HG02588 (cell line): ENCODE results near the gene SYT1.

Source experiments
- ATAC-seq: cut with Tn5 transposase; IDR thresholded peaks from one replicate; pipeline ENCODE4 v1.9.1; 2021; ENCODE audit warnings: mild to moderate bottlenecking, moderate library complexity; ENCODE audit not compliant: unreplicated experiment

Gene SYT1

DNA sequence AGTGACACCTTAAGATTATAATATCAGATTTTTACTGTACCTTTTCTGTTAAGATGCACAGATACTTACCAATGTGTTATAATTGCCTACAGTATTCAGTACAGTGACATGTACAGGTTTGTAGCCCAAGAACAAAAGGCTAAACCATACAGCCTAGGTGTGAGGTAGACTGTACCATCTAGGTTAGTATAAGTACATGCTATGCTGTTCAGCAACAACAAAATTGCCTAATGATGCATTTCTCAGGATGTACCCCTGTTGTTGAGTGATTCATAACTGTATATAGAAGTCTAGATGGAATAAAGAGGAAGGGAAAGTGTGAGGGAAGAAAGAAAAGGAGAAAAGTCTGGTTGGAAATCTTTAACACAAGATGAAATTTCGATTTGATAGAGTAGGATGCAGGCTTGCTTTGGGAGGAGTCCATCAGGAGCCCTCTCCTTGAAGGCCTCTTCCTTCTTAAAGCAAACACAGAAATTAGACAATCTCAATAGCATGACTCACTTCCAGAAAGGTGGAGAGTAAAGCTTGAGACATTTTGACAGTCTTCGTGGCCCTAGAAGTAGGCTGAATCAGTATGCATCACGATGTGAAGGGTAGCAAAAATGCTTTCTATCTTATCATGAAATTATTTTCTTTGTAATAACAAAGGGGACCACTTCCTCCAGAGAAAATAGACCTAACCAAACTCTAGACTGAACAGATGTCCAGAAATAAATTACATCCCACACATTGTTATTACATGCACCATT is 191.5 kb downstream of the SYT1 start:
- ATAC-seq: no peak

DNA sequence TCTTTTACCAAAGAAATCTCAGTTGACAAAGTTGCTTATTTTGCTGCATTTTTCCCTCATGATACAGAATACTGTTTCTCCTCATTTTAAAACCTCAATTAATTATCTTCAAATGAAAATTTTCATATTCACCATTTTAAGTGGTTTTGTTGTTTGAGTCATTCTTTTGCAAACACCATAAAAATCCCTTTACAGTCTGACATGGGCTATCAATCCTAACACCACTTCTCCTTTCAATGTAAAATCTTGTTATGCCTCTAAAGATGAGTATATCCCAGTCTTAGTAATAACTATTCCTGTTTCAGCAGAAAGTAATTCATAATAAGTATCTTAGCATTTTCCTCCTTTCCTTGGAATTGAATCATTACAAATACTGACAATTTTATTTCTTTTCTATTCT is 192.2 kb downstream of the SYT1 start:
- ATAC-seq: peak; percentile 36

DNA sequence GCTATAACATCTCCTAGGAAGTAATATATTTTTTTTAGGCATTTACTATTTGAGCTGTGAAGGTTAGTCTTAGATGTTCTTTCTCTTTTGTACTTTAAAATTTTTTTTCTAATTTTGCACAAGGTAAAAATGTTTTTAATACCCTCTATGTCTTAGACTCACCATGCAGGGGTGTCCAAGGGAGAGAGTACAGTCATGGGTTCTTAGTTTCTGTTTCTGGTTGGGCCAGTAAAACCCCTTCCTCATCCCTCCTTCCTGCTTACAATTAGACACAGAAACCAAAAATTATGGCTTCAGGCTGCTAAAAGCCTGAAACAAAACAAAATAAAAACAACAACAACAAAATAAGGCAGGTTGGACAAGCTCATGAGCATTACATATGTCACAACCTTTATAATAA is 193.0 kb downstream of the SYT1 start:
- ATAC-seq: no peak

DNA sequence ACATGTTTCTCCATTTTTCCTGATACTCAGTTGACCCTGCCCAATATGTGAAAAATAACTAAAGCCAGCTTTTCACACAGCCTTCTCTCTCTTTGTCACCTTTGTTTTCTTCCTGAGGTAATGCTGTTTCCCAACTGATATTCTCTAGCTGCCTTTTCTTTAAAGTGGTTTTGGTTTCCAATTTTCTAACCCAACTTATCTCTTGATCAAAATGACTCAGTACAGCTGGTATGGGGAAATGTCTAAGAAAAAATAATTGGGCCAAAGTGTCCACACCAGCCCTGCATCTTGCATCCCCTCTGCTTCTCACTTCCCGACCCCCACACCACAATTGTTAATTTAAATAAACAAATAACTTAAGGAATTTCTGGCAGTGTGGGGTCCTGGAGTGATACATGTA is 193.8 kb downstream of the SYT1 start:
- ATAC-seq: peak; percentile 44

DNA sequence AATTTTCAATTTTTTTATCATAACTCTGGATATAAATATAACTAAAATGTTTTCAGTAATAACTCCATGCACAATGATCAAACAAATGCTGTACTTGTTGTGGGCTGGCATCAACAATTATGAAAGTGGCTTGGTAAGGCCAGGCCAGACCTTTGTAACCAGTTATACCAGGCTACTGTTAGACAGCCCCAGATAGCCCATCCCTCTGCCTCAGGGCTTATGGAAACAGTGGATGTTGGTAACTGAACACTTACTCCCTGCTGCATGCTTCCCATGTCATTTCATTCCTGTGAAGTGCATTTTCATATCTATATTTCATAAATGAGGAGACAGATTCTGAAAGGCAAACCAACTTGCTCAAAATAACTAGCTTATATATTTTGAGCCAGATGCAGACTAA is 195.0 kb downstream of the SYT1 start:
- ATAC-seq: no peak

DNA sequence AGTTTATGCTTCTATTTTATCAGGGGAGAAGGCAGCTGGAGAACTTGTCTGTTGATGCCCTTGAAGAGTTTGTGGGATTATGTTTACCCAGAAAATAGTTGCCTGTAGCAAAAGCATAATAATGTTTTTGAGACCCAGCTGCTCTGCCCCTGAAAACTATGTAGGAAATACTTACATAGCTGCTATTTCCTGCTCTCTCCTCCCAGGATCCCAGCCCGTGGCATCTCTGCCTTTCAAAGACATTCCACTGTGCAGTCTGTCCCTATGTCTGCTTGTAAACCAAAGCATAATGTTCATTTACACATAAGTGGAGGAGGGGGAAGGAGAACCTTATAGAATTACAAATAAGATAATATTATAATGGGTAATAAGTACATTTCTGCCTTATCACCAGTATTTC is 198.7 kb downstream of the SYT1 start:
- no peak for ATAC-seq

DNA sequence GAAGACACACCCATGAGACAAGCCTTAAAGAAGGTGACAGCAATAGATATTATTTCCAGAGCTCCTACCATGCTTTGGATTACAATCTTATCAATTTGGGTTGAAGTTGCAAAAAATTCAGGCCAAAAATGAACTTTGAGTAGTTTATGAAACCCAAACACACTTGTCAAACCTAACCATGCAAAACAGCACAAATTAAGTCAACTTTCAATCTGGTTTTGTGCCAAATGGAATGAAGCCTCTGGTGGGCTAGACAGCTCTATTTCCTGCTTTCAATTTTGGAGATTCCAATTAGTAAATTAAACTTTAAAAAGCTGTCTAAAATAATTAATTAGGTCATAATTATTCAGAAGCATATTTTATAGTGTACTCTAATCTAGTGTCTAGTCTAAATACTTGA is 203.4 kb downstream of the SYT1 start:
- ATAC-seq: no peak

DNA sequence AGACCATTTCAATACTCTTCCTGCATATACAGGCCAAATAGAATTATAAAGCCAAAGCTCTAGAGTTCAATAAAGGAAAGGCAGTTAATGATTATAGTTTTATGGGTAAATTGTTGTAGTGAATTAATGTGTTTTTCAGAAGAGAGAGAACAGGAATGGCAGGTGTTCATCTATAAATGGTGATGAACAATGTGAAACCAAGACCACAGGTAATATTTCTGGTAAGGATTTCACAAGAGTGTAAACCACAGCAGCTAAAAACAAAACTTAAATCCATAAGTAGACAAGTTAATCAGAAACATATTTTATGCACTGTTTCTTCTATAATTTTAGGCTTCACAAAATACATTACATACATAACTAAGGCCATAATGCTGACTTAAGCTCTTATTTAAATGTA is 204.4 kb downstream of the SYT1 start:
- peak; percentile 96 for ATAC-seq

DNA sequence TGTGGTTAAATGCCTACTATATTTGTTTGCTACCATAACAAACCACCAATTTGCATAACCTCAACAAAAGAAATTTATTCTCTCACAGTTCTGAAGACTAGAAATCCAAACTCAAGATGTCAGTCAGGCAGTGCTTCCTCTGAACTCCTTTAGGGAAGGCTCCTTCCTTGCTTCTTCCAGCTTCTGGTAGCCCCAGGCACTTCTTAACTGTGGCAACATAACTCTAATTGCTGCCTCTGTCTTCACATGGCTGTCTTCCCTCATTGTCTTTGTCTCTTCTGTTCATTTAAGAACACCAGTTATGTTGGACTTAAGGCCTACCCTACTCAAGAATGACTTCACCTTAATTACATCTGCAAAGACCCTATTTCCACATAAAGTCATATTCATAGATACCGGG is 206.9 kb downstream of the SYT1 start:
- no peak for ATAC-seq

DNA sequence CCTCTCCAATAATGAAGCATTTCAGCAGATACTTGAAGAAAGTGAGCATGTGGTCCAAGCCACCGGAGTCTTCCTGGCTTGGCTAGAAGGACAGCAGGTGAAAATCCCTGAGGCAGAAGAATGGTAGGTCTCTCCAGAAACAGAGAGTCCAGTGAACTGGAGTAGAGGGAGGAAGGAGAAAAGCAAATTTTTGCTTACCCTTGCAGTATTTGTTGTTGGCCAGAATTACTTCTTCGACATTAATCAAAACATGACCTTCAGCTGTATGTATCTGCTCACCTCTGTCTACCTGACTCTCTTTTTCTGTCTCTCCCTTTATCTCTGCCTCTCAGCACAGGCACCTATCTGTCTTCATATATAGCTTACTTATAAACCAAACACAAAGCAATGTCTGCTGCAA is 208.9 kb downstream of the SYT1 start:
- ATAC-seq: no peak

DNA sequence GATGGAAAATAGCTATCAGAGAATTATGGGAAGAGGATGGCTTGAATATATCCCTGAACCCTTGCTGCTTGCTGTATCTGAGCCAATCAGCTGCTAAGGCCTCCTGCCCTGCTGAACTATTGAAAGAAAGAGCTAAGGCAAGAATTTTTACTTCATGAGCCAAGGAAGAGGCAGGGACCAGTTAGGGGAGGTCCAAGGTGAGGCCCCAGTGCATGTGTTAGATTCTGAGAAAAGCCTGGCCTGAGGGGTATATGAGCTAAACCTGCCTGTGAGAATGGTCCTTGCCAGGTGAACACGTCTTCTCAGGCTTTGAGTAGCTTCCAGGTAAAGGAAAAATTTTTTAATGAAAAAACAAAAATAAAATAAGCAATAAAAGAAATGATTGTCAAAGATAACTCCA is 218.0 kb downstream of the SYT1 start:
- ATAC-seq: no peak

DNA sequence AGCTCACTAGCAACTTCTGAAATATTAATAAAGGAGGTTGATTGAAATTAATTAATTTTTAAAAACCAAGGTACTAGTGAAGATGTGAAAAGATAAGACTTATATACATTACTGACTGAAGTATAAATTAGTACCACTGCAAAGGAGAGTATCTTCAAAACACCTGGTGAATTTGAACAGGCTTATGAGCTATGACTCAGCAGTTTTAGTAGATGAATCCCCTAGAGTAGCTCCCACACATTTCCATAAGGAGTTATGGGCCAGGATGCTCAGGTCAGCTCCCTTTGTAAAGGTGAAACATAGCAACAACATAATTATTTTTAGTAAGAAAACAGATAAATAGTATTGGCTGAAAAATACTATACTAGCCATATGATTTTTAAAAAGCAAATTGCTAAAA is 218.6 kb downstream of the SYT1 start:
- no peak for ATAC-seq

DNA sequence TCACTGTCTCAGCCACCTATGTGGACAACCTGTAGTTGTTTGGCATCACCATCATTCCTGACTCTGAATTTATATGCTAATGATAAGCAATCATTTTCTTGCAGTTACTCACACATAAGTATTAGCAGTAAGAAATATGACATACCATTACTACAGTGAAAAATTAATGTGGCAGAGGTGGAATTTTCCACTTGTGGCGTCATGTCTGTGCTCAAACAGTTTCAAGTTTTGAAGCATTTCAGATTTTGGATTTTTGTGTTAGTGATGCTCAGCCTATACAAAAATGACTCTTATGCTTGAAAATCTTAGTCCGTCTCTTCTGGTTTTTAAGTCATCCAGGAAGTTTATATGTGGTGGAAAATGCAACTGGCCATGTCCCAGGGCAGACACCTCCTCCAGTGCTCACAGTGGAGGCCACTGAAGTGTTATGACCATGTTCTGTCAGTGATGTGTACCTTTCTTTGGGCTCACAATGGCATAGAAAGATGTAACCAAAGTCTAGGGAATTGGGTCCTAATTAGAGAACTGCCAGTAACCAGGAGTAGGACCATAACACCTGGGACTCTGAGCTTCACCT is 220.6 kb downstream of the SYT1 start:
- ATAC-seq: peak; percentile 53

DNA sequence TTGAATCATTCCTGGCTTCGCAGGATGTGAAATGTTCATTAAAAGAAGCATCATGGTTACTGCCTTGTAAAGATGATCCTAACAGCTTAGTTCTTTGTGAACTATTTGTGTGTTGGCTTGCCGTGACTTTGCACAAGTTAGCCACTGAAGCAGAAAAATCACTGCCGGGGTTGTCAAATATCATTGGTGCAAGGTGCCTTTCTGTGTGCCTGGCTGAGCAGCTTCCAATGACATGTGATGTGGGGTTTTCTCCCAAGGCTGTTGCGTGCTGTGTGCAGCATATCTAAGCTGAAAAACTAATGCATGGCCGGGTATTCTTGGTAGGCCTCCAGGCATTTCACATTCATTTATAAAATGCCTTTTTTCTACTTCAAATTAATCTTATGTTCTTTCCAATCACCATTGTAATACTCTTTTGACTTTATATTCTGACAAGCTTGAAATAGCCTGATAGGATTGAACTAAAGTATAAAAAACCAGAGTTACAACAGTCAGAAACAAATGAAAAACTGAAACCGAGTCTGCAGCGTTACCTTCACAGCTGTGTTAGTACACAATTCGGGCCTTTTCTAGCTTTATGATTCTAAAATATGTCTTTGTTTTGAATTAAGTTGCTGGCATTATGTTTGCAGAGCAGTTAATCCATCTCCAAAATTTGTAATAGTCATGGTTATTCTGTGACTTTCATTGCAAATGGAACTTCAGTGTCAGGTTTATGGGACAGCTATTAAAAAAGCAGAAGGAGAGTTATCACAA is 222.1 kb downstream of the SYT1 start:
- no peak for ATAC-seq

DNA sequence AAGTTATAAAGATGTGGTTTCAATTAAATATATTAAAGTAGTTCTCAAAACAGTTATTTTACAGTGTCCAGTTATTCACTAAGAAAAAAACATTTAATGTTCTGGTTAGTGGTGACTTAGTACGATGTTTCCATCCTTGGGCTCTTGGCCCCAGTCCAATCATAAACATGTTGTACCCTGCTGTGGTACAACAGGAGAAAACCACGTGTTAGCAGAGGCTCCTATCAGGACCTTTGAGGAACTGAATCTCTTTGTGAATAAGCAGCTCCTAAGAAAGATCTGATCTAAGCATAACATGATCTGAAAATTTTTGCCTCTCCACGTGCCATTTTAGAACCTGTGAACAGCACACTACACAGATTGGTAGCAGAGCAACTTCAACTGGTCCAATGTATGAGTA is 234.0 kb downstream of the SYT1 start:
- ATAC-seq: no peak

DNA sequence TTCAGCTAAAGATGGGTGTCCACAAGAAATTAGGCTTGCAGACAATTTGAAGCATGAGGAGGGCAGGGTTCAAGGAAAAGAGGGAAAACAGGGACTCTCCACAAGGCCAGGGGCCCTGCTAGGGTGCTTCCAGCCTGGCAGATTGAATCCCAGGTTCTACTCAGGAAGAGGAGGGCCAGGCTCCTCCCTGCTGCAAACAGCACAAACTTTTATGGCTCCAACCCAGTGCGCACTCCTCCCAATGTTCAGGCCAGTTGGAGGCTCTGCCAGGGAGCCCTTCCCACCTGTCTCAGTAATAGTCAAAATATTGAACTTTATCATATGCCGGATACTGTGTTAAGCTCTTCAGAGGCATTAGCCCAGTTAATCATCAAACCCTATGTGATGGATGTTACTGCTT is 244.4 kb downstream of the SYT1 start:
- ATAC-seq: no peak

DNA sequence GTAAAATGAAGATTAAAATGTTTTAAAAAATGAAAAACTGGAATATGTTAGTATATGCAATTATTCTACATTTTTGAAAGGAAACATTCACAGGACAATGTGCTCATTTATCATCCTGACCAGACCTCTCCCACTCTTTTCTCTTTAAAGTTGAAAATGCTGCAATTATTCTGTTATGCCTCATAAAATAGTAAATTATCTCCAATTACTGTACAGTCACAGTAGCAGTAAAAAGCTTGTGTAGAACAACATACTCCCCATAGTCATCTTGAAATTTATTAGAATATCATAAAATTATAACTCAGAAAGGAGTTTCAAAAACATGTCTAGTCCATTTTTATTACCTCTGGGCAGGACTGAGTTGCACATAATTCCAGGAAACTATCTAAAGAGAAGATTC is 250.3 kb downstream of the SYT1 start:
- ATAC-seq: no peak

DNA sequence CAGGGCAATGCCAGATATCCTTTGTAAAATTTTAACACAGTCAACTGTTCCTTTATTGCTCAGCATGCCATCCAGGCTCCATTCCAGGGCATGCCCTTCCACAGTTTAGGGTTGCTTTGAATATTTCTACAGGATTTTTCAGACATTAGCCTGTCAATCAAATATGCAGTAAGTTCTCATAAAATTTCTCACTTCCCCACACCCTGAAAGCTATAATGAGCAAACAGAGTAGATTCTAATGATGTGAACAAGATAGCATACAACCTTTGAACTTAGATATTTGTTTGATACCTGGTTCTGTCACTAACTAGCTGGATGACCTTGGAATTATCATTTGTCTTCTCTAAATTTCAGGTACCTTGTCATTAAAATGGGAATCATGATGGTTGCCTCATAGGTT is 251.2 kb downstream of the SYT1 start:
- ATAC-seq: peak; percentile 47

DNA sequence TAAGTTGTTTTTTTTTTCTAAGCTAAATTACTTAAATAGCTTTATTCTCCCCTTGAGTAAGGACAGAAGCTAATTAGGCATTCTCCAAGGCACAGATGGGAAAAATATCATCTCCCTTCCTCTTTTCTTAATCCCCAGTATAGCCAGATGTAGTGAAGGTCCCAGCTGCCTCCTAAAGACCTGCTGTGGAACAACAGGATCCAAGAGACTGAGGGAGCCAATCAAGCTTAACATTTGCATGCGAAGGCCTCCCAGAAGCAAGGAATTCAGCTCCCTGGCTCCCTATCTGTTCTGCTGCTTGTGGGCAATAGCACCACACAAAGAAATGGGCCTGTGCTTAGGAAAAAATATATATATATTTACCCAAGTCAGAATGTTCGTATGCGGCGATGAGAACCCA is 255.2 kb downstream of the SYT1 start:
- no peak for ATAC-seq

DNA sequence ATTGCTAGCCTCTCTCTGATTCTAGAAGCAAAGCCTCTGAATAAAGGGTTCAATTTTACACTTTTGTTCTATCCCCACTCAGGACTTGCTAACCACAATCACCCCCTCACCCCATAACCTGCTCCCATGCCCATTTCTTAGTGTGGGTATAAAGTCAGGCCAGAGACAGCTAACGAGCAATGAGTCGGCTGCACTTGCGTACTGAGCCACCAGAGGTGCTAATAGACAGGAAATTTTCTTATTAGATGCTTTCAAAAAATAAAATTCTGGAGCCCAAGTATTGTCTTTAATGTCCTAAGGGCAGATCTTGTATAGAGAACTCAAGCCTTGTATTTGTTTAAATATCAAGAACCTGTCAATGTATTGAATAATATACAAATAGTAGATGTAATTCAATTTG is 256.9 kb downstream of the SYT1 start:
- peak; percentile 66 for ATAC-seq

DNA sequence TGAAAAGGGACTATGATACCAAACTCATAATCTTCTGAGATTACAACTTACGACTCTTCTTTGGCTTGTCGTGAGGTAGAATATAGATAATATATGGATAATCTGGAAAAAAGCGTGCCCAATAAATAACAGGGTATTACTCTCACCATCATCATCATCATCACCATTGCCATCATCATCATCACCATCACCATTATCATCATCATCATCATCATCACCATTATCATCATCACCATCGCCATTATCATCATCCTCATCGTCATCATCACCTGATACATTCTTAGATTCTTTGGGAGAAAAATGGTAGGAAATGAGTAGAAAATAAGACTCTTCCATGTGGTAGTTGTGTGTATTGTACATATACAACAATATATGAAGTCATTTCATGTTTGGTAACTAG is 259.8 kb downstream of the SYT1 start:
- no peak for ATAC-seq

DNA sequence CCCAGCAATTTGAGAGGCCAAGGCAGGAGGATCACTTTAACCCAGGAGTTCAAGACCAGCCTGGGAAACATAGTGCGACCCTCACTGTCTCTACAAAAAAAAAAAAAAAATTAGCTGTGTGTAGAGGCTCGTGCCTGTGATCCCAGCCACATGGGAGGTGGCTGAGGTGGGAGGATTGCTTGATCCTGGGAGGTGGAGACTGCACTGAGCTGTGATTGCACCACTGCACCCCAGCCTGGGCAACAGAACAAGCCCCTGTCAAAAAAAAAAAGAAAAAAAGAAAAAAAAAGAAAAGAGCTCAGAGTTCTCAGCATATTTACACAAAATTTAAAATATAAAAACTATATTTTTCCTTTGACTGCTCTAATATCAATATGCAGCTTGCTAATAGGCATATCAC is 260.8 kb downstream of the SYT1 start:
- no peak for ATAC-seq
